ENCODE results near the gene DNASE1L2. TPM values are rescaled to one million over a fixed set of nuclear protein-coding genes. Genes with fewer than 3 reads are reported as not detected.

Gene DNASE1L2
- total RNA-seq, 1 experiment from 2014 or later = 1.9 TPM

DNA sequence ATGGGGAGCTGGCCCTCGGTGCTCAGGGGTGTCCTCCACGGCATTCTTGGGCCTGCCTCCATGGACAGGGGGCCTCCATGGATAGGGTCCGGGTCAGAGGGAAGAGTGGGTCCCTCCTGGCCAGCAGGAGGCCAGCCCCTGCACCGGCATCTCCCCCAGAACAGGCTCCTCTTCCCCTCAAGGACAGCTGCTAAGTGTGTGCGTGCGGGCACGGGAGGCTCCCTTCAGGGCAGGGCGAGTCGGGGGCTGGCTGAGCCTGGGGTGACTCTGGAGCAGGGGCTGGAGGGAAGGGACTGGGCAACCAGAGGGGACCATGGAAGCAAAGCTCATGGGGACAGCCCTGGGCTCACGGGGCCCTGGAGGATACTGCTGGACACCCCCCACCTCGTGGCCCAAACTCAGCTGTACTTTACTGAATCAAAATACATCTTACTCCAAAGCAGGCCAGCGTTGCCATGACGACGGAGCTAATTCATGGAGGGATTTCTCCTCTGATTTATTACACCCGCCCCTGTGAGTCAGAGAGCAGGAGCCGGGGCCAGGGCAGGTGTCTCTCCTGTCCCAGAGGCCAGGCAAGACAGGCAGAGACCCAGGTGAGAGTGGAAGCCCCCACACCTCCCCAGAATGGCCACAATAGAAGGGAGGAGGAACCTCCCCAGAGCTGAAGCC is 41.9 kb upstream of the DNASE1L2 start (continued):
- TF ChIP-seq ELF1 (IDR thresholded peaks at IDR 0.05; ENCODE audit: borderline replicate concordance, low read depth) = no peak

DNA sequence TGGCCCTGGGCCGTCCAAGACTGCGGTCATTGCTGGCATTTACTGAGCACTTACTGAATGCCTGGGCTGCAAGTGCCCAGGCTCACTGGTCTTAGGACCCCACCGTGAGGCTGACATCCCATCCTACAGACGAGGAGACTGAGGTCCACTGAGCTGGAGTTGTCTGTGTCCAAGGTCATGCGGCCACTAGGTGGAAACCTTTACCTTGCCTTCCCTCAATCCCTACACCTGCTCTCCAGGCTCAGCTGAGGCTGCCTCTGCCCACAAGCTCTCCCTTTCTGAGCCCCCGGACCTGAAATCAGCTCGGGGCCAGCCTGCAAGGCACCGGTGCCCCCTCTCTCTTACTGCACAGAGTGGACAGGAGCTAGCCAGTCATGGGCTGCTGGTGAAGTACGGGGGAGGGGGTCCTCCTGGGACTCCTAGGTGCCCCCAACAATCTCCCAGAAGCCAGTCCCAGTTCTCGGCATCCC is 41.4 kb upstream of the DNASE1L2 start:
- H3K79me2 ChIP-seq (ENCODE audit: insufficient read depth, low read length) = no peaks in the 10 kb centered on the region
- peaks cover 5 to 19% of the 10 kb centered on the region in 2 experiments for H3K4me1 ChIP-seq (ENCODE audit: control insufficient read depth in 1 of 2, insufficient read depth in 2 of 2, low read length in 2 of 2)
- DNase-seq (ENCODE audit: low read depth, low spot score) = no peak
- CTCF ChIA-PET = interaction anchor here (0.6 to 3.5 kb wide), 9 partner anchors 10 to 680 kb away, joined by 3 to 24 read pairs (median 4); partner anchors contain the start of genes ECI1, MLST8, PGP and TBC1D24
- intact Hi-C loops (cut with micrococcal nuclease) = loop anchor here (2.0 to 10.0 kb wide), 2 partner anchors 56 to 310 kb away; partner anchors contain the start of gene ECI1
- H3K9ac ChIP-seq (ENCODE audit: low read length) = no peak overlapping the region
- H3K9me3 ChIP-seq (ENCODE audit: control insufficient read depth in 1 of 2, insufficient read depth in 1 of 2, low read depth in 1 of 2, low read length in 2 of 2) = no peaks in the 10 kb centered on the region
- H3K9me2 ChIP-seq (ENCODE audit: insufficient read depth) = no peaks in the 10 kb centered on the region
- no TSS peak for BruUV-seq (replicated peaks)
- no peak overlapping the region for H2AFZ ChIP-seq (ENCODE audit: low read depth, low read length, poor library complexity, severe bottlenecking)
- H3K4me2 ChIP-seq (ENCODE audit: low read length) = peak overlapping the region; percentile 88
- H3K27me3 ChIP-seq (ENCODE audit: insufficient read depth, low read length) = no peaks in the 10 kb centered on the region
- no peaks in the 10 kb centered on the region for H3K36me3 ChIP-seq (ENCODE audit: control insufficient read depth in 1 of 2, insufficient read depth in 2 of 2, low read length in 2 of 2)
- no peaks in the 10 kb centered on the region for H4K20me1 ChIP-seq (ENCODE audit: insufficient read depth)
- POLR2A ChIA-PET = interaction anchor here (1.0 to 1.6 kb wide), 4 partner anchors 28 to 56 kb away, joined by 4 to 11 read pairs (median 6); partner anchors contain the start of genes E4F1, ECI1 and TRAF7
- no peak overlapping the region; the same call in 1 of the 2 replicates for H3K27ac ChIP-seq (ENCODE audit: low read depth, low read length)
- peak; percentile 81 for ATAC-seq
- H3K4me3 ChIP-seq (replicated peaks in 1 of 2; ENCODE audit: low read depth in 1 of 2, low read length in 2 of 2) = no peak overlapping the region
- RAD21 ChIA-PET (ENCODE audit: low non-redundant PET in 1 of 2, low total read pairs in 2 of 2, uncharacterized antibody in 2 of 2, unreplicated experiment in 2 of 2) = interaction anchor here (0.8 to 1.6 kb wide), 5 partner anchors 20 to 307 kb away, joined by 3 to 6 read pairs (median 5); partner anchors contain the start of genes ECI1 (in 1 of the 2) and PGP (in 1 of the 2)
- TF ChIP-seq, protein P1, sequence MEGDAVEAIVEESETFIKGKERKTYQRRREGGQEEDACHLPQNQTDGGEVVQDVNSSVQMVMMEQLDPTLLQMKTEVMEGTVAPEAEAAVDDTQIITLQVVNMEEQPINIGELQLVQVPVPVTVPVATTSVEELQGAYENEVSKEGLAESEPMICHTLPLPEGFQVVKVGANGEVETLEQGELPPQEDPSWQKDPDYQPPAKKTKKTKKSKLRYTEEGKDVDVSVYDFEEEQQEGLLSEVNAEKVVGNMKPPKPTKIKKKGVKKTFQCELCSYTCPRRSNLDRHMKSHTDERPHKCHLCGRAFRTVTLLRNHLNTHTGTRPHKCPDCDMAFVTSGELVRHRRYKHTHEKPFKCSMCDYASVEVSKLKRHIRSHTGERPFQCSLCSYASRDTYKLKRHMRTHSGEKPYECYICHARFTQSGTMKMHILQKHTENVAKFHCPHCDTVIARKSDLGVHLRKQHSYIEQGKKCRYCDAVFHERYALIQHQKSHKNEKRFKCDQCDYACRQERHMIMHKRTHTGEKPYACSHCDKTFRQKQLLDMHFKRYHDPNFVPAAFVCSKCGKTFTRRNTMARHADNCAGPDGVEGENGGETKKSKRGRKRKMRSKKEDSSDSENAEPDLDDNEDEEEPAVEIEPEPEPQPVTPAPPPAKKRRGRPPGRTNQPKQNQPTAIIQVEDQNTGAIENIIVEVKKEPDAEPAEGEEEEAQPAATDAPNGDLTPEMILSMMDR (IDR thresholded peaks at IDR 0.05 in 2 of 3, conservative IDR thresholded peaks at IDR 0.05 in 1 of 3; ENCODE audit: borderline replicate concordance in 1 of 3, insufficient read depth in 1 of 3, low read depth in 2 of 3, low read length in 2 of 3) = peak; percentile 62 to 73 (median 63)
- TF ChIP-seq POLR2AphosphoS5 (IDR thresholded peaks at IDR 0.05; ENCODE audit: low read depth, low read length) (no peak), RAD21 (IDR thresholded peaks at IDR 0.05; ENCODE audit: low read depth) (peak; percentile 93)

Data from HCT116 (cell line).